IMR-90 (cell line): ENCODE results near the gene CACNA2D3. TPM values are rescaled to one million over a fixed set of nuclear protein-coding genes. Genes with fewer than 3 reads are reported as not detected.

ENCODE experiments used
- ATAC-seq: fragments of 200-7000 bp; cut with Tn5 transposase; 2 replicates; pipeline ENCODE4 v1.9.1; 2020; ENCODE audit warnings: low read depth, mild to moderate bottlenecking, moderate library complexity
- BruUV-seq: library from RNA; stranded (reverse); fragments of 400-500 nt; replicated peaks from 2 replicates; lab custom pipeline; 2021; lab: Mats Ljungman, UMichigan
- CTCF ChIA-PET: fragments of 300-600 bp; formaldehyde crosslinking; extraction: SDS; loops from one replicate; lab custom pipeline; 2021; ENCODE audit warnings: antibody characterized with exemption; lab: Yijun Ruan, JAX
- POLR2A ChIA-PET: fragments of 300-600 bp; sonication (Branson Sonifier 250); formaldehyde crosslinking; loops from one replicate; lab custom pipeline; 2022; ENCODE audit warnings: antibody characterized with exemption; ENCODE audit not compliant: unreplicated experiment; lab: Charles Lee
- DNase-seq: peaks from one replicate; pipeline ENCODE4 v3.0.0; 2013
- H2AFZ ChIP-seq: replicated peaks from 2 replicates; pipeline ENCODE3; 2013; ENCODE audit warnings: low read length, mild to moderate bottlenecking; ENCODE audit not compliant: poor library complexity
- H2AK5ac ChIP-seq: 2 replicates; pipeline ENCODE4 v1.6.1; 2013; ENCODE audit warnings: low read depth, low read length, inconsistent platforms
- H2AK9ac ChIP-seq: replicated peaks from 2 replicates; pipeline ENCODE3; 2013; ENCODE audit warnings: mild to moderate bottlenecking, low read depth, low read length, moderate library complexity; ENCODE audit not compliant: poor library complexity
- H2BK120ac ChIP-seq: 2 replicates; pipeline ENCODE4 v1.6.1; 2013; ENCODE audit warnings: low read depth, low read length, inconsistent platforms
- H2BK15ac ChIP-seq: 3 replicates; pipeline ENCODE4 v1.6.1; 2013; ENCODE audit warnings: low read depth, low read length, inconsistent platforms
- H2BK20ac ChIP-seq: 2 replicates; pipeline ENCODE4 v1.6.1; 2013; ENCODE audit warnings: low read depth, mild to moderate bottlenecking, inconsistent platforms, low read length, moderate library complexity
- H2BK5ac ChIP-seq: 2 replicates; pipeline ENCODE4 v1.6.1; 2013; ENCODE audit warnings: mild to moderate bottlenecking, low read depth, low read length, inconsistent platforms; ENCODE audit not compliant: poor library complexity, severe bottlenecking
- H3K14ac ChIP-seq: replicated peaks from 2 replicates; pipeline ENCODE4 v1.6.1; 2013; ENCODE audit warnings: low read depth, low read length, inconsistent platforms
- H3K18ac ChIP-seq: 2 replicates; pipeline ENCODE4 v1.6.1; 2013; ENCODE audit warnings: low read depth, low read length, control low read depth
- H3K23ac ChIP-seq: 2 replicates; pipeline ENCODE4 v1.6.1; 2013; ENCODE audit warnings: low read depth, low read length, inconsistent platforms
- H3K27ac ChIP-seq: 2 replicates; pipeline ENCODE4 v1.5.1; 2013; ENCODE audit warnings: mild to moderate bottlenecking, control low read depth, low read length; ENCODE audit not compliant: insufficient read depth
- H3K27me3 ChIP-seq: 2 replicates; pipeline ENCODE4 v1.6.1; 2013; ENCODE audit warnings: low read length; ENCODE audit not compliant: control insufficient read depth, insufficient read depth
- H3K36me3 ChIP-seq: 2 replicates; pipeline ENCODE4 v1.6.1; 2013; ENCODE audit warnings: low read length, mixed read lengths; ENCODE audit not compliant: control insufficient read depth, insufficient read depth
- H3K4ac ChIP-seq: 2 replicates; pipeline ENCODE4 v1.6.1; 2013; ENCODE audit warnings: low read depth, low read length, inconsistent platforms
- H3K4me1 ChIP-seq: 2 replicates; pipeline ENCODE4 v1.6.1; 2013; ENCODE audit warnings: low read length, mixed read lengths; ENCODE audit not compliant: control insufficient read depth, insufficient read depth
- H3K4me2 ChIP-seq: 2 replicates; pipeline ENCODE4 v1.6.1; 2013; ENCODE audit warnings: low read depth, mild to moderate bottlenecking, control low read depth, low read length, moderate library complexity
- H3K4me3 ChIP-seq: 2 replicates; pipeline ENCODE4 v1.5.1; 2013; ENCODE audit warnings: low read depth, mild to moderate bottlenecking, control low read depth, low read length, moderate library complexity; ENCODE audit not compliant: insufficient read depth
- H3K56ac ChIP-seq: 2 replicates; pipeline ENCODE4 v1.6.1; 2013; ENCODE audit warnings: low read length, inconsistent platforms; ENCODE audit not compliant: insufficient read depth; ENCODE audit errors: extremely low read depth
- H3K79me1 ChIP-seq, 2 experiments: 2 replicates each; pipeline ENCODE4 v1.6.1; 2013; ENCODE audit warnings: low read length in 2 of 2, inconsistent platforms in 1 of 2, low read depth in 1 of 2
- H3K9ac ChIP-seq: 2 replicates; pipeline ENCODE4 v1.6.1; 2013; ENCODE audit warnings: low read depth, low read length, control low read depth
- H3K9me1 ChIP-seq: 2 replicates; pipeline ENCODE4 v1.6.1; 2013; ENCODE audit warnings: low read length, inconsistent platforms; ENCODE audit not compliant: insufficient read depth
- H3K9me3 ChIP-seq: 2 replicates; pipeline ENCODE4 v1.6.1; 2013; ENCODE audit warnings: low read length; ENCODE audit not compliant: control insufficient read depth, insufficient read depth
- H4K20me1 ChIP-seq: 2 replicates; pipeline ENCODE4 v1.6.1; 2013; ENCODE audit warnings: low read length, inconsistent platforms; ENCODE audit not compliant: insufficient read depth
- H4K5ac ChIP-seq: 2 replicates; pipeline ENCODE4 v1.6.1; 2013; ENCODE audit warnings: mild to moderate bottlenecking, low read depth, low read length, control low read depth
- H4K8ac ChIP-seq, 2 experiments: 2 replicates each; pipeline ENCODE4 v1.6.1; 2013; ENCODE audit warnings: low read depth in 2 of 2, low read length in 2 of 2, control low read depth in 1 of 2, inconsistent platforms in 1 of 2
- H4K91ac ChIP-seq: 2 replicates; pipeline ENCODE4 v1.6.1; 2013; ENCODE audit warnings: low read depth, low read length, inconsistent platforms; ENCODE audit not compliant: insufficient read depth
- ELK1 ChIP-seq: fragments of 150-350 bp; IDR thresholded peaks from 2 replicates; pipeline ENCODE4 v1.6.1; 2016; ENCODE audit warnings: low read depth, mild to moderate bottlenecking, low read length, moderate library complexity, borderline replicate concordance
- FOS ChIP-seq: fragments of 150-350 bp; IDR thresholded peaks from 2 replicates; pipeline ENCODE4 v1.6.1; 2016; ENCODE audit warnings: low read depth, low read length
- MAFK ChIP-seq: IDR thresholded peaks from 2 replicates; pipeline ENCODE4 v1.6.1; 2012; ENCODE audit warnings: low read depth, low read length, improper control_type of control experiment
- dilution Hi-C: fragments of 300-500 bp; cut with HindIII; formaldehyde crosslinking; loops from one replicate; pipeline ENCODE4 v1.14.3; 2018; ENCODE audit warnings: low sequenced_read_pairs; ENCODE audit not compliant: unreplicated experiment
- in situ Hi-C: fragments of 300-500 bp; cut with MboI; formaldehyde crosslinking; loops from 3 replicates; pipeline ENCODE4 v1.14.3; 2019; ENCODE audit warnings: low sequenced_read_pairs, inconsistent platforms, mixed read lengths
- intact Hi-C: fragments of 100-400 bp; cut with micrococcal nuclease; formaldehyde crosslinking; loops from 2 replicates; pipeline ENCODE4 v1.10.0; 2022
- polyA plus RNA-seq, 3 experiments: library from polyadenylated mRNA; depleted of rRNA; stranded (reverse); fragments of >200 nt; gene quantifications; 2 replicates each; pipeline ENCODE4 v1.2.3, GENCODE V29; 2012; ENCODE audit warnings: low replicate concordance in 1 of 3
- total RNA-seq: library from RNA; depleted of rRNA; stranded (reverse); fragments of >200 nt; gene quantifications from 2 replicates; pipeline ENCODE4 v1.2.3, GENCODE V29; 2012

CACNA2D3 gene
- total and polyA plus RNA-seq, 2 of the 4 experiments (the other 2 are of a cell fraction) = 0.36 to 0.41 TPM

GRCh38 chr3:54565956-54566355 lies 443.6 kb downstream of the CACNA2D3 start:
- Histone ChIP-seq H3K18ac (no peak overlapping the region), H3K9ac (no peak overlapping the region), H3K4me3 (no peak overlapping the region), H2AK5ac (no peak overlapping the region), H3K4ac (no peak overlapping the region), H3K9me1 (no peaks in the 10 kb centered on the region), H2BK120ac (no peak overlapping the region), H3K4me2 (no peak overlapping the region), H3K79me1 (no peaks in the 10 kb centered on the region), H3K36me3 (no peaks in the 10 kb centered on the region), H3K4me1 (no peaks in the 10 kb centered on the region), H3K14ac (no peak overlapping the region), H3K9me3 (peaks cover 4% of the 10 kb centered on the region; the same call in 1 of the 2 replicates), H2BK15ac (no peak overlapping the region), H4K91ac (no peak overlapping the region), H2BK5ac (no peak overlapping the region), H3K27ac (no peak overlapping the region), H3K27me3 (no peaks in the 10 kb centered on the region), H3K23ac (no peak overlapping the region), H2BK20ac (no peak overlapping the region), H4K8ac (no peak overlapping the region), H4K5ac (no peak overlapping the region), H3K56ac (no peak overlapping the region), H2AK9ac (no peak overlapping the region), H4K20me1 (no peaks in the 10 kb centered on the region), H2AFZ (no peak overlapping the region)
- TF ChIP-seq MAFK (0 out of 2 replicates have a peak, but pooled peaks have one; percentile 14), FOS (no peak), ELK1 (no peak)
- BruUV-seq = no TSS peak
- intact Hi-C loops (no loop called here), dilution Hi-C loops (no loop called here), in situ Hi-C loops (no loop called here)
- ATAC-seq = no peak
- POLR2A ChIA-PET = no interaction called here
- CTCF ChIA-PET = no interaction called here
- DNase-seq = no peak
